ENCODE measurements around the gene VWA5A.
"Not testable (repeated sequence)": the region's sequence is repeated elsewhere in the genome, so short reads cannot be mapped to it uniquely, and the experiment has no call there.

The VWA5A gene

DNA sequence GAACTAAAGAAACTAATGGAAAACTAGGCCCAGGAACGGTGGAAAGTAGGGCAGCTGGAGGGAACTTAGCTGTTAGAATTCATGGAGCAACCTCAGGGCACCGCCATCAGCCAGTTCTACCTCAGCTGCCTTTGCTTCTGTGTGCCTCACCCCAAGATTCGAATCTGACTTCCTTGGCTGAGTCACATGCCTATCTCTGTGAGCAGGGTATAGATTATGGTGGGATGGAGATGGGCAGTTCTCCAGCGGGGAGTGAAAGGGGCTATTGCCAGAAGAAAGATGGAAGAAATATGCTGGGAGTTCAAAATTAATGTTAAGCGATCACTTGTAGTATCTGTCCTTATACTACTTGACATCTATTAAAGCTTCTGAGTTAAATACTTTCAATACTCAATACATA lies 18.9 kb upstream of the VWA5A start:
- no peak for DNase-seq

DNA sequence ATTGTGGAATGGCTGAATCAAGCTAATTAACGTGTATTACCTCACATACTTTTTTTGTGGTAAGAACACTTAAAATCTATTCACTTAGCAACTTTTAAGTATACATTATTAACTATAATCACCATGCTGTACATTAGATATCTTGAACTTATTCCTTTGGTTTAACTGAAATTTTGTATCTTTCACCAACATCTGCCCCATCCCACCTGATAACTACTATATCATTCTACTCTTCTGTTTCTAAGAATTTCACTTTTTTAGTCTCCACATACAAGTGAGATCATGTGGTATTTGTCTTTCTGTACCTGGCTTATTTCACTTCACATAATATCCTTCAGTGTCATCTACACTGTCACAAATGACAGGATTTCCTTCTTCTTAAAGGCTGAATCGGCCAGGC lies 17.1 kb upstream of the VWA5A start:
- DNase-seq = no peak

DNA sequence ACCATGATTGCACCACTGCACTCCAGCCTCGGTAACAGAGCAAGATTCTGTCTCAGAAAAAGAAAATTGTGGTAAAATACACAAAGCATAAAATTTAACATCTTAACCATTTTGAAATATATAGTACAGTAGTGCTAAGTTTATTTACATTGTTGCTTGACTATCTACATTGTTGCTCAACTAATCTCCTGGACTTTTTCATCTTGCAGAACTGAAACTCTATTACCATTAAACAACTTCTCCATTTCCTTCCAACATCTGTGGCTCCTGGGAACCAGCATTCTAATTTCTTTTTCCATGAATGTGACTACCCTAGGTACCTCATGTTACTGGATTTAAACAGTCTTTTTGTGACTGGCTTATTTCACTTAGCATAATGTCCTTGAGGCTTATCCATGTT lies 13.5 kb upstream of the VWA5A start:
- no peak for DNase-seq

DNA sequence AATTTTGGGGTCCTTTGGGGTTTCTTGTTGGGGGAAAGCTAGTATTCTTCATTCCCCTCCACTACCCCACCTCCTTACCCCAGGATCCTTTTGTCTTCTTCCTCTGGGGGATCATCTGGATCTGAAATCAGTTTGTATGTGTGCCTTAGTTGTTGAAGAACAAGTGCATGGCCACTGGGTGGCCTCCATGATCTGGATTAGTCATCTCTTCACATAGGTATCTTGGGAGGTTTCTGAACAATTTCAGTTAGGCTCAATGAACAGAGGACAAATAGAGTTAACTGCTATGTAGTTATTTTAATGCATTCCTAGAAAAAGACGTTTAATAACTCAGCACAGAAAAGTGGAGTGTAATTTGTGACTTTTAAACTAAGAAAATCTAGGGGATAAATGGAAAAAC lies 7.1 kb upstream of the VWA5A start:
- DNase-seq = peak; percentile 61 to 91

DNA sequence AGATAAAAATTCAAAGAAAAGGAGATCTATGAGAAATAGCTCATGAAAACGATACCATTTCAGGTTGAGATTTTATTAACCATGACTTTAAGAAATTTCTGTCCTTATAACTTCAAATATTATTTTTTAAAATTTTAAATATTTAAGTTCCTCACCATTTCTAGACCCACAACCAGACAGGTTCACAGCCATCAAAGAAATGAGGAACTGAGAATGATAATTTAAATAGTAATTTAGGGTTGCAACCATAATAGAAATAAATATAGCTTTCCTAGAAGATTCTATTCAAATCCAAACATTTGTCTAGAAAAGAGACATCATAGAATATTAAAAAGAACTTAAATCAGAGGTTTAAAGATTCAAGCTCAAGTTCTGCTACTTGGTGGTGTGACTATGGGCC lies 5.9 kb upstream of the VWA5A start:
- DNase-seq = no peak

DNA sequence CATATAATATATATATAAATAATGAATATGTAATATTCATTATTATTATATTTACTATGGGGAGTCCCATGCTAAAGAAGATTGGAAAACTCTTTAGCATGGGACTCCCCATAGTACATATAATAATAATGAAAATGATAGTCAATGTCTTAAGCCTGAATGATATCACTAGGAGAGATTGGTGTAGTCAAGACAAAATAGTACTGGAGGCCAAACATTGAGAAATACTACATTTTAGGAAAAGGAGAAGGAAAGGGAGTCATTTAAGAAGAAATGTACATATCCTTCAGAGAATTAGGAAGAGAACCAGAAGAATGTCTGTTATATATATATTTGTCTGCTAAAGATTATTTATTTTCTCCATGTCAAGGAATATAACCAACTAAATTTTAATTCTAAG lies 5.0 kb upstream of the VWA5A start:
- DNase-seq = no peak

DNA sequence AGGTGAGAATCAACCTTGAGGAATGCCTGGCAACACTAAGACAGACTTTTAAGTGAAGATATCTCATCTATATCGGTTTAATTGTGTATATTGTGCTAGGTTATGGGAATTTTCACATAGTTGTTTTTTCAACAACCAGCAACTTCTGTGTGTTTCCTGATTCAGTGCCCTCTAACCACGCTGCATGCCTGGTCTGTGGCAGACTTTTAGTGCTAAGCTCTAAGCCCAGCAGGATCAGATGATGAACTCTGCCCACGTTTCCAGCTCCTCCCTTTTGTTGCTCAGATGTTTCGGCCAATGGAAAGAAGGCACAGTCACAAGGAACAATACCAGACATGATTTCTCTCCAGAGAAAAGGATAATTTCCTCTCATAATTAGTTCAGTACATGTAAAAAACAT lies 1.4 kb upstream of the VWA5A start:
- DNase-seq = no peak

DNA sequence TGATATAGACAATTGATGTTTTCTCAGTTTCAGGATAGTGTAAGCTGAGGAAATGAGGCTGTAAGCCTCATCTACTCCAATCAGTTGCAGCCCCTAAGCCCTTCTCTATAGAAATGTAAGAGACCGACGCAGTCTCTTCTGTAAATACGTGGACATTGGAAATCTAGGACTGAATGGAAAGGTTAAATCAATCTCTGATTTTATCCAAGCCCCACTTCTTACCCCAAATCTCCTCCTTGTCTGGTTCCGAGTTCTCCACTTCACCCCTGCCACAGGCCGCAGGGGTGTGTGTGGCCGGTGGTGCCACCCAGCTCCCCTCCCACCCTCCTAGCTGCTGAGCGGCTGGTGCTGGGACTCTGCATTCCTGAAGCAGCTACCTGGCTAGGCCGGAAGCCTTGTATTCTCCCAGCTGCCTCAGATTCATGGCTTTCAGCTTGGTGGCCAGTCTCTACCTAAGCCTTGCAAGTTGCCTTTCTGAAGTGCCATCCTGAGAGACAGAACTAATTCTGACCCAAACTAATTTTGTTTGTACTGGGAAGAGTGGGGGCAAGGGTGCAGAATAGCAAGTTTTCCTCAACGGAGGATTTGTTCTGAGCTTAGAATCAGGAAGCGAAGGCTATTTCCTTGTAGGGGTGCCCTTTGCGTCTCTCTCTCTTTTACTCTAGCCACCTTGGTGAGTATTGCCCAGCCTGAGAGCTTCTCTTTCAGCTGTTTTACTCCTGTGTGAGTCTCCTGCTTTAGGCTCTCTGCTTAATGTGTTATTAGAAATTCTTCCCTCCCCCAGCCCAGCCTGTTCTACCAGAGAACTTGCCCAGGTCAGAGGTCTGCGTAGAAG lies 749 bp downstream of the VWA5A start:
- no peak for DNase-seq

DNA sequence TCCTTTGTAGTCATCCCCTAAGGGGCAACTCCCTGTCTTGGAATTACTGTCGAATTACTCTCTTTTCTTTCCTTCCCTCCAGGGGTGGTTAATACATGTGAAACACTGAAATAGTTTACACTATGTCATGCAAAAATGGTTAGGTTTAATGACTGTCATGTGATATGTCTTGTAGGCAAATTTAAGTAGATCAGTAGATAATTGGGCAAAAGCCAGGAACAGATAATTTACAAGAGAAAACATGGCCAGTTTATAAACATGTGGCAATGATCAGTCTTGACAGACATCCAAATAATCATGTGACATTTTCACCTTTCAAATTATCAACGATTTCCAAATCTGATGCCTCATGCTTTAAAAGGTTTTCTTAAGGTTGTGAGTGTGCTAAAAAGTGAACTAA lies 3.9 kb downstream of the VWA5A start:
- peak; percentile 57 to 64 for DNase-seq

DNA sequence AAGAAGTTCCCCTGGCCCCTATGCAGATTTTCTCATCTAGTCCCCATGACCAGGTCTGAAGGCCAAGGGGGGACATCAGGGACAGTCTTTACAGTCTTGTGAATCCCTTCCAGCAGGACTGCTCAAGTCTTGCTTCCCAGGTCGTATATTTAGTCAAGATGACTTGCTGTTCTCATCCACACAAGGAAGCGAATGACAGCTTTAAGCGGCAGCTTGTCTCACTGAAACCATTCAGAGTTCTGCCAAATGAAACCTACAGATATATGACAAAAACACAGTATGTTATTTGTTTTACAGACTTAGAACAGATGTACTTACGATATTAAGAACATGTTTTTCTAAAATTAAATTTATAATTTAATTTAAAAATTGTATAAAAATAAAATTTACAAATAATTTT lies 5.6 kb downstream of the VWA5A start:
- DNase-seq = no peak

DNA sequence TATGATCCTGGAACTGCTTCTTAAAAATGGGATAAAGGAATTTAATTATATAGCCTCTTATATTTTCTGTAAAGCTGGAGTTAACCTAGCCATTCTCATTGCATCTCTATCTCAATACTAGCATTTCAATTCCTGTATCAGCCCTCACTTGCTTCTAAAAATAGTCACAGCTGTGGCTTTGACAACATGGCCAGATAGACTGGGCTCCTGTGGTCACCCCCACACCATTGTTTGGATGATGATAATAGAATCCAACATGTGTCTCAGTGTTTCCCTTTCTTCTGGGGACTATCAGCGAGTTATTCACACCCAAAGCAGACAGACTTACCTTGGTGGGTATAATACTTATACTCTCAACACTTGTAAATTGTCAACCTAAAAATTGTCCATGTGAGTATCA lies 6.9 kb downstream of the VWA5A start:
- DNase-seq = no peak

DNA sequence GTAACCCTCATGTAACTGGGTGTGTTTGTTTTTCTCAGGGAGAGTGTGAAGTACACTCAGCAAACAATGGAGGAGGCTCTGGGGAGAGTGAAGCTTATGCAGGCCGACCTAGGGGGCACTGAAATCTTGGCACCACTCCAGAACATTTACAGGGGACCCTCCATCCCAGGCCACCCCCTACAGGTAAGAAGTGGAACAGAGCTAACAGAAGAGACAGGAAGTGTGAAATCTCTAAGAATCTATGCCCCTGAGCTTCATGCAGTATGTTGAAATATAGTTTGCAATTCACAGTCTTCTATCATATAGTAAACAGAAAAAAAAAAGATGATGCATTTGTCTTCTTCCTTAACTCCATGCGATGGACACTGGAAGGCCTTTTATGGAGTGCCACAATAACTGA lies 8.4 kb downstream of the VWA5A start:
- DNase-seq = no peak

DNA sequence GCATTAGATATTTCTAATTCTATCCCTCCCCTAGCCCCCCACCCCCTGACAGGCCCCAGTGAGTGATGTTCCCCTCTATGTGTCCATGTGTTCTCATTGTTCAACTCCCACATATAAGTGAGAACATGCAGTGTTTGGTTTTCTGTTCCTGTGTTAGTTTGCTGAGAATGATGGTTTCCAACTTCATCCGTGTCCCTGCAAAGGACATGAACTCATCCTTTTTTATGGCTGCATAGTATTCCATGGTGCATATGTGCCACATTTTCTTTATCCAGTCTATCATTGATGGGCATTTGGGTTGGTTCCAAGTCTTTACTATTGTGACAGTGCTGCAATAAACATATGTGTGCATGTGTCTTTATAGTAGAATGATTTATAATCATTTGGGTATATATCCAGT lies 11.9 kb downstream of the VWA5A start:
- DNase-seq = not testable (repeated sequence)

DNA sequence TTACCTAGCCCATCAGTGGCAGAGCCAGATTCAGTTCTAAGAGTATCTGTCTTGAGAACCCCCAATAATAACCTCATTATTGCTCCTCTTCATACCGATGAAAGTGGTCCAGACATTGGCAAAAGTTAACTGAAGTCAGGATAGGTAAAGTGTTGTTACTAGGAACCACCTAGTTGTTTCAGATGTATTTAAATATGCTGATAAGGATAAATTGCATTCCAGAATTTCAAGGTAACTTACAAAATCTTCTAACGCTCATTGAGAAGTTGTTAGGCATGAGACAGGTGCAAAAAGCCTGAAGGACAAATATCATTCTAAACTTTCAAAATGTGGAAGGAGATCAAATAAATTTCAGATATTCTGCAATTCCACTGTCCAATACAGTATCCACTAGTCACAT lies 27.8 kb downstream of the VWA5A start:
- no peak for DNase-seq

DNA sequence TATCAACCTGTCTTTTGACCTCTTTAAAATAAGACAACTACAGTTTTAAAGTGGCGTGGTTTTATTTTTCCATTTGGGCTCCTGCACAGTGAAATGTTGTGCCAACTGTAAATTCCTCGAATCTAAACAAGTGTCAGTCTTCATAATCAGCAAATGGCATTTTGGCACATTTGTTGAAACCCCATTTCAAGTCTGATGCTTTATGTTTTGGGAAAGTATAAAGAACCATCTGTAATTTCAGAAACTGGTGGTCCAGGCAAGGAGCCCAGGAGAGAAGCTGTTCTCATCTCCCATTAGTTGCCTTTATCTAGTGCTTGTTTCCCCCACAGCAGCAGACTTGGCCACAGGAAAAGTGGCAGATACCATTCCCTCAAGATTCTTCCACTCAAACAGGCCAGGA lies 32.7 kb downstream of the VWA5A start:
- DNase-seq = no peak

DNA sequence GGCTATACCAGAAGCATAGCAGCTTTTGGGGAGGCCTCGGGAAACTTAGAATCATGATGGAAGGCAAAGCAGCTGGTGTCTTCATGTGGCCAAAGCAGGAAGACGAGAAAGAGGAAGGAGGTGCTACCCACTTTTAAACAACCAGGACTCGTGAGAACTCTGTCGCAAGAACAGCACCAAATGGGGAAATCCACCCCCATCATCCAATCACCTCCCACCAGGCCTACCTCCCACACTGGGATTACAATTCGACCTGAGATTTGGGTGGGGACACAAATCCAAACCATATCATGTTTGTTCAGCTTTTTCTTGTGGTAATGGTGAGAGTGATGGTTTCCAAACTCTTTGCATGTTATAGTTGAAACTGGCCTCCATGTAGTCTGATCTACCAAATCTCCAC lies 35.4 kb downstream of the VWA5A start:
- DNase-seq = no peak

DNA sequence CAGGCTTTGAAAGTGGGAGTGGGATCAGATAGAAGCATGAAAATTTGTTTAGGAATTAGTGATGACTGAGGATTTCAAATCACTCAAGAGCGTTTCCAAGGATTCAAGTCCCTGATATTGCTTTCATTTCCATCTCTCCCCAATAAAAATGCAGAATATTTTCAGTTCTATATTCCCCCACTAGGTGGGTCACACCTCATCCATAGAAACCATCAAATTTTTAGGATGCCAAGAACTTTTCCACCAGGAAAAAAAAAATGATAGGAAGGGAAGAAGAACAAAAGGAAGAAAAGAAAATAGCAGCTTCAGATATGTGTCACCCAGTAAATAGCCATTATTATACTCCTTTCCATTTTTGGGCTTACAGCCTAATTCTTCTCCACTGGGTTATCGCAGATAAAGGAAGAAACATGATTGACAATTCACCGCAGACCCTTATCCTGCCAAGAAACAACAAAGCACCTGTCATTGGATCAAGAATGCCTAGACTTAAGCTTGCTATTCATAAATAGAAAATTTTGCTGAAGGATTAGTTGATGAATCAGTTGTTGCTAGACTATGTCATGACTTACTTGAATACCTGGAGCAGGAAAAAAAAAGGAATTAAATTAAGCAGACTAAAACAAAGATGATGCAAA lies 37.6 kb downstream of the VWA5A start:
- DNase-seq = peak in 1 of 2 experiments; percentile 46

DNA sequence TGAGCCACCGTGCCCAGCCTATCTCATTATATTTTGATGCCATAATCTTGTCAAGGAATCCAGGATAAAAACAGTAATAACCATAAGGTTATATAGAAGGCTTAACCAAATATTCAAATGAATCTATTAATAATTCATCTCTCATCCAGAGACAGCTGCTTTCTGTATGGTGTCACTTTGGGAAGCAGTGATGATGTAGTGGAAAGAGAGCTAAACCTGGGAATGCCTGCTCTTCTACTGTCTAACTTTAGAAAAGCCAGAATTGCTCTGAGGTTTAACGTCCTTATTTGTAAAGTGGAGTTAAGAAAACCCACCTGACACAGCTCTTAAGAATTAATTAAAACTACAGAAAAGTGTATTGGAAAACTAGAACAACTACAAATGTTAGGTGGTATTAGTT lies 38.6 kb downstream of the VWA5A start:
- peak; percentile 71 to 85 for DNase-seq

DNA sequence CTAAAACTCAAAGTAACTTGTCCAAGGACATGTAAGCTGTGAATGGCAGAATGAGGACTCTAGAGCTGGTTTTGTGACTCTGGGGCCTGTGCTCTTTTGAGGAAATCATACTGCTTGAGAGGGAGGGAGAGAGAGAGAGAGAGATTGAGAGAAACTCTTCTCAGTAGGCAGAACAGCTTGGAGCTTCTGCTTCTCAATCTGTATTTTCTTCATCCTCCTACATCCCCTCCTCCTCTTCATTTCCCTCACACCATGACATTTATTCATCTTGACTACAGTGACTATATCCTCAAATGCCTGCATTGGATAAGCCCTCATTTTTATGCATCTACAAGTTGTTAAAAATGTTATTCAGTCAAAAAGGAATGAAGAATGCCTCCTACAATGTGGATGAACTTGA lies 44.2 kb downstream of the VWA5A start:
- no peak for DNase-seq

DNA sequence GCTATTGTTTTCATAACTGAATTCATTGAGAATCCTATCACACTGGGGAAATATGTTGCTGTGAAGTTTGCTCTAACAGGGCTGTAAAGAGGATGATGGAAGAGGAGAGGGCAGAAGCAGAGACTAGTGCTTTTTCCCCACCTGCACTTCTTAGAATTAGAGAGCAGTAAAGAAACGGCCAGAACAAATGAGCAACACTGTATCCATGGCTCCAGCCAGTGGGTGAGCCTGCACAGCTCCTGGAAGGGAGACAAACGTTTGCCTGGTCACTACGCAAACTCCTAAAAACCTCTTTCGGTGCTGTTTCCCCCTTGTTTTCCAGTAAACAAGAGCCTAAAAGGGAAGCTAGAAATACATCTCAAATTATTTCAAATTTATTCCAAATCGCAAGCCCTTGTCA lies 45.7 kb downstream of the VWA5A start:
- DNase-seq = no peak

DNA sequence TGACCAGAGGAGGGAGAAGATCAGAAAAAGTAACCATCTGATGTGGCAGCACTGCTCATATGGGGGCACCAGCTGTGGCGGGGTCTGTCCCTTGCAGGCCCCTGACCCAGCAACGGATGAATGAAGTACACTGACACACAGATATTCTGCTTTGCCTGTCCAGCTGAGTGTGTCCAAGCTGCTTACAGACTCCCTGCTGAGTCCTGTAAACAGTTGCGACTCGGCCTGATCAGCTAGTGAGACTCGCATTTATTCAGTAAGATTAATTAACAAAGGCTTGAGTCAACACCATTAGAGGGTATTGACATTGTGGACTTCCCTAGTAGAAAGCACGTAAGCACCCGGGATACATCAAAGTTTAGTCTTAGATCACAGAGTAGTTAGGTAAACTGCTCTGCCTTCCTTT lies 52.6 kb downstream of the VWA5A start:
- DNase-seq = no peak

DNA sequence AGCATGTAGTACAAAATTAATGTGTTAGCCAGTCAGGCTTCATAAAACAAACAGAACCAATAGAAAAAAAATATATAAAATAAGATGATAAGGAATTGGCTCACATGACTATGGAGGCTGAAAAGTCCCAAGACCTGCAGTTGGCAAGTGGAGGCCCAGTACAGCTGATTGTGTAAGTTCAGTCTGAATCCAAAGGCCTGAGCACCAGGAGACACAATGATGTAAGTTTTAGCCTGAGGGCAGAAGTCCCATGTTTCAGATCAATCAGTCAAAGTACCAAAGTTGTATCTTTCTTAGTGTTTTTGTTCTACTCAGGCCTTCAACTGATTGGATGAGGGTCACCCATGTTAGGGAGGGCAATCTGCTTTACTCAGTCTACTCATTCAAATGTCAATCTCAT lies 53.5 kb downstream of the VWA5A start:
- no peak for DNase-seq

DNA sequence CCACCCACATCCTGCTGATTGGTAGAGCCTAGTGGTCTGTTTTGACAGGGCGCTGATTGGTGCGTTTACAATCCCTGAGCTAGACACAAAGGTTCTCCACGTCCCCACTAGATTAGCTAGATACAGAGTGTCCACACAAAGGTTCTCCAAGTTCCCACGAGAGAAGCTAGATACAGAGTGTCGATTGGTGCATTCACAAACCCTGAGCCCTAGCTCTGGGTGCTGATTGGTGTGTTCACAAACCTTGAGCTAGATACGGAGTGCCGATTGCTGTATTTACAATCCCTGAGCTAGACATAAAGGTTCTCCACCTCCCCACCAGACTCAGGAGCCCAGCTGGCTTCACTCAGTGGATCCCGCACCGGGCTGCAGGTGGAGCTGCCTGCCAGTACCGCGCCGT lies 55.1 kb downstream of the VWA5A start:
- DNase-seq = not testable (repeated sequence)

DNA sequence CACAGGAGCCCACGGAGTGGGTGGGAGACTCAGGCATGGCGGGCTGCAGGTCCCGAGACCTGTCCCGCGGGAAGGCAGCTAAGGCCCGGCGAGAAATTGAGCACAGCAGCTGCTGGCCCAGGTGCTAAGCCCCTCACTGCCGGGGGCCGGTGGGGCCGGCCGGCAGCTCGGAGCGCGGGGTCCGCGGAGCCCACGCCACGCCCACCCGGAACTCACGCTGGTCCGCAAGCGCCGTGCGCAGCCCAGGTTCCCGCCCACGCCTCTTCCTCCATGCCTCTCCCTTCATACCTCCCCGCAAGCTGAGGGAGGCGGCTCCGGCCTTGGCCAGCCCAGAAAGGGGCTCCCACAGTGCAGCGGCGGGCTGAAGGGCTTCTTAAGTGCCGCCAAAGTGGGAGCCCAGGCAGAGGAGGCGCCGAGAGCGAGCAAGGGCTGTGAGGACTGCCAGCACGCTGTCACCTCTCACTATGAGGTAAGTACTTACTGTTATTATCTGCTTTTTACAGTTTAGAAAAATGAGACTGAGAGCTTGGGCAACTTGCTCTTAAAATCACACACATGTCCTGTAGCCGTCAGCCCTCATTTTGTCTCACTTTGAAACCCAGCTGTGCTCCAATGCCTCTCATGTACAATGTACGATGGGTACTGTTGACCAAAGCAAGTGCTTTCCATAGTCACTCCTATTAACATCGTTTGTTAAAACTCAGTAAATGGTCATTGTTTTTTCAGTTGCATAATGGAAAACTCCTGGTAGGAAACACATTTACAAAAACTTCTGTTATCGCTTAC lies 55.7 kb downstream of the VWA5A start:
- no peak for DNase-seq

All from NCI-H526 (cell line).